Pancreas (tissue), 10 donors: ENCODE results near the gene ZNF784. TPM values are rescaled to one million over a fixed set of nuclear protein-coding genes. Genes with fewer than 3 reads are reported as not detected.

ENCODE experiments used
- ATAC-seq, 4 donors: fragments of 200-7000 bp; cut with Tn5 transposase; one replicate each; pipeline versions ENCODE4 v1.8.0 to v1.9.1; 2020; ENCODE audit warnings: mild to moderate bottlenecking in 4 of 4, moderate library complexity in 4 of 4
- DNase-seq, 6 donors: peaks; one replicate each; pipeline ENCODE4 v3.0.0-alpha.2; 2020
- FAIRE-seq: peaks from 2 replicates; lab custom pipeline; 2012; peaks lifted over from hg19 to GRCh38; lab: Jason Lieb, UNC
- H3K27ac ChIP-seq, 4 donors: fragments of 200-600 bp; sonication (generic); 1 replicate in 3 of 4; 2 replicates in 1 of 4; pipeline versions ENCODE4 v1.5.0 to v1.8.0; 2020
- H3K27me3 ChIP-seq, 4 donors: fragments of 200-600 bp; one replicate each; pipeline ENCODE4 v1.8.0; 2021
- H3K36me3 ChIP-seq, 3 donors: fragments of 200-600 bp; sonication (generic) in 1 of 3; one replicate each; pipeline versions ENCODE4 v1.5.0 to v1.8.0; 2020 to 2021
- H3K4me1 ChIP-seq, 3 donors: fragments of 200-600 bp; one replicate each; pipeline ENCODE4 v1.8.0; 2021
- H3K4me3 ChIP-seq, 4 donors: fragments of 200-600 bp; sonication (generic) in 2 of 4; one replicate each; pipeline versions ENCODE4 v1.5.0 to v1.8.0; 2020 to 2021
- H3K9me3 ChIP-seq, 4 donors: fragments of 200-600 bp; one replicate each; pipeline ENCODE4 v1.8.0; 2021
- CTCF ChIP-seq, 4 donors: fragments of 200-600 bp; sonication (generic) in 3 of 4; IDR thresholded peaks; one replicate each; pipeline versions ENCODE4 v1.5.0 to v1.8.0; 2021; ENCODE audit warnings: antibody characterized with exemption in 4 of 4
- WGBS, 2 donors: extraction: QIAGEN DNeasy Blood & Tissue Kit; methylation state at CpG; one replicate each; pipeline ENCODE4 v1.1.7; 2013; 5-methylcytosine and 5-hydroxymethylcytosine counted together
- intact Hi-C, 3 donors: fragments of 100-400 bp; cut with DNase I; formaldehyde crosslinking; loops; one replicate each; pipeline versions ENCODE4 v1.11.1 to v1.14.2; 2022
- polyA plus RNA-seq, 2 donors: library from polyadenylated mRNA; stranded (reverse); fragments of 200-250 nt; gene quantifications; one replicate each; pipeline ENCODE4 v1.2.3, GENCODE V29; 2013
- total RNA-seq, 6 donors: library from RNA; stranded (reverse); fragmentation: NEBNext Ultra II Directional in 4 of 6; extraction: Animal tissue kit (Norgen Biotek cat#: 25700) in 4 of 6; gene quantifications; one replicate each; pipeline versions ENCODE4 v1.2.1 to v1.2.4, GENCODE V29; 2021 to 2023
- donor health status: healthy with polysubstance abuse.
- donor health status: DM: no; HTN: no; CAD: no; lungs with moderate emphysema.
- donor health status: DM: no; HTN: no; CAD: no.
- donor health status: control.
- donor health status: control.
- donor health status: Bipolar disorder and iron deficiency.
- donor health status: DM: yes; HTN: yes; CAD: no.
- donor health status: DM: no; HTN: no; CAD: no.
- donor health status: DM: no; HTN: no; CAD: no.
- donor health status: DM: yes; HTN: yes; CAD: no.

ZNF784 gene
- total RNA-seq (1 to 10 TPM; 3.7 to 5.8 (median 4.6) TPM), polyA plus RNA-seq (10 to 100 TPM; 10.3 to 12.9 TPM)

GRCh38 chr19:55624109-55625003, at the start of gene ZNF784:
TSS of gene ZNF784 (minus strand) at chr19:55624566. CDS start at chr19:55624561, 5 bp downstream.
- intact Hi-C loops: no loop called here
- no peak for TF ChIP-seq CTCF (IDR thresholded peaks at IDR 0.05)
- DNase-seq (peak; percentile 86 to 100 (median 96)), FAIRE-seq (no peak), ATAC-seq (peak; percentile 93 to 98 (median 95))
- peak within 1 kb of the TSS in 3 of 4 donors; percentile 33 to 43 (median 40) for H3K4me3 ChIP-seq
- peaks cover 0 to 6% (median 0%) of the 10 kb centered on the region in 3 donors for H3K4me1 ChIP-seq
- 0 to 1% methylated on average over 55 to 56 of the region's 56 CpGs for WGBS, 2 donors
- H3K36me3 ChIP-seq: peaks cover 0 to 6% (median 0%) of the 10 kb centered on the region in 3 donors
- H3K27me3 ChIP-seq: no peaks in the 10 kb centered on the region
- H3K27ac ChIP-seq: peak within 1 kb of the TSS; percentile 79 to 94 (median 88)
- no peaks in the 10 kb centered on the region for H3K9me3 ChIP-seq

- WGBS, 2 donors: 60 to 62% methylated on average over 13 to 15 of the region's 15 CpGs
- FAIRE-seq (no peak), ATAC-seq (no peak), DNase-seq (peak in 1 of 6 donors; percentile 53)
- no peak for TF ChIP-seq CTCF (IDR thresholded peaks at IDR 0.05)
- Histone ChIP-seq H3K27me3 (no peaks in the 10 kb centered on the region), H3K27ac (no peak overlapping the region), H3K36me3 (peaks cover 7 to 24% (median 19%) of the 10 kb centered on the region in 3 donors), H3K9me3 (no peaks in the 10 kb centered on the region), H3K4me1 (peaks cover 18 to 34% (median 25%) of the 10 kb centered on the region in 3 donors), H3K4me3 (no peak overlapping the region)
- intact Hi-C loops: no loop called here
These were observed 49.5 kb upstream of the ZNF784 start for GRCh38 chr19:55673889-55674288.

GRCh38 chr19:55673465-55673864, 49.1 kb upstream of the ZNF784 start:
- peak in 1 of 6 donors; percentile 58 for DNase-seq

GRCh38 chr19:55672418-55672817, 48.1 kb upstream of the ZNF784 start:
- Histone ChIP-seq H3K4me1 (peaks cover 5 to 19% (median 14%) of the 10 kb centered on the region in 3 donors), H3K36me3 (peaks cover 7 to 29% (median 18%) of the 10 kb centered on the region in 3 donors), H3K27me3 (no peaks in the 10 kb centered on the region), H3K4me3 (no peak overlapping the region), H3K9me3 (no peaks in the 10 kb centered on the region), H3K27ac (no peak overlapping the region)
- no peak for ATAC-seq
- 87 to 89% methylated on average over 5 of the region's 5 CpGs for WGBS, 2 donors
- TF ChIP-seq CTCF (IDR thresholded peaks at IDR 0.05): no peak
- peak in 1 of 6 donors; percentile 2 for DNase-seq
- no peak for FAIRE-seq
- intact Hi-C loops: no loop called here

More at GRCh38 chr19:55673465-55673864, 49.1 kb upstream of the ZNF784 start:
- intact Hi-C loops: no loop called here
- H3K27me3 ChIP-seq: no peaks in the 10 kb centered on the region
- no peak for TF ChIP-seq CTCF (IDR thresholded peaks at IDR 0.05)
- H3K4me1 ChIP-seq: peaks cover 14 to 30% (median 23%) of the 10 kb centered on the region in 3 donors
- peaks cover 7 to 24% (median 19%) of the 10 kb centered on the region in 3 donors for H3K36me3 ChIP-seq
- WGBS, 2 donors: 79 to 85% methylated on average over 9 of the region's 9 CpGs
- no peaks in the 10 kb centered on the region for H3K9me3 ChIP-seq
- no peak overlapping the region for H3K4me3 ChIP-seq
- no peak overlapping the region for H3K27ac ChIP-seq
- ATAC-seq (no peak), FAIRE-seq (no peak)
